Effector CD8-positive, alpha-beta T cell (primary cell): ENCODE measurements around the gene BMAL1.

ENCODE experiments used
- DNase-seq: peaks from one replicate; lab custom pipeline; 2025; lab: John Stamatoyannopoulos, UW

BMAL1 gene

DNA sequence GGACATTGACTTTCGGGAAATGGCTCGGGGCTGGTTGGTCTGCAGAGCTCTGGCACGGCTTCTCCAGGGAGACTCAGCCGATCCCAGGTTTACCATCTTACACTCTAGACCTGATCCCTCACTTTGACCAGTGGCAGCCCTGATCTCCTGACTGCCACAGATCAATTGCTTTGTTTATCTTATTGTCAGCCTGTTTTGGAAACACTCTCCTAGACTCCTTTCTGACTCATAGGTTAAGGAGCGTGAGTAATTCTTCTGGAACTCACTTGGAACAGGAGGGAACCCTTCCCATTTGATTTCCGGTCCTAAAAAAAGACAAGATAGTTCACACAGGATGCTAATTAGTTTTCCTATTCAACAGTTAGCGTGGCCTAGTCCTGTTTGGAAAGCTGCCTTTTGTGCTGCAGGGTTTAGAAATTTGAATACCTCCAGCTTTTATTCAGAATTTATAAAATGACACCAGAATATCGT is 16.0 kb upstream of the BMAL1 start:
- no peak for DNase-seq

DNA sequence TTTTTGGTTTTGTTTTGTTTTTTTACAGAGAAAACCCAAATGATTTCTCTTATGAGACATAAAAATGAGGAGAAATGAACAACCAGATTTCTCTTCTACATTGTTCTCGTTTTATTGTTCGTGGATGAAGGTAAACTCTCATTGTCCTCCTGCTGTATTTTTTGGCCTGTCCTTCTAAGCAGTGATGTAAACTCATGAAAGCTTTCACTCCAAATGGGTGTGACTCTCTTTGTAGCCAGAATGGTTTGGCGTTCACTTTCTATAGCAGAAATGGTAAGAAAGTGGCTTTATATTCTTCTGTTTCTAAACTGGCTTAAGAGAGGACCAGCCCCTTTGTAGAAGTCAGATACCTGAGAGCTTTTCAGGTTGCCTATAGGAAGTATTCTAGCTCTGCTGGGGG is 15.5 kb upstream of the BMAL1 start:
- no peak for DNase-seq

DNA sequence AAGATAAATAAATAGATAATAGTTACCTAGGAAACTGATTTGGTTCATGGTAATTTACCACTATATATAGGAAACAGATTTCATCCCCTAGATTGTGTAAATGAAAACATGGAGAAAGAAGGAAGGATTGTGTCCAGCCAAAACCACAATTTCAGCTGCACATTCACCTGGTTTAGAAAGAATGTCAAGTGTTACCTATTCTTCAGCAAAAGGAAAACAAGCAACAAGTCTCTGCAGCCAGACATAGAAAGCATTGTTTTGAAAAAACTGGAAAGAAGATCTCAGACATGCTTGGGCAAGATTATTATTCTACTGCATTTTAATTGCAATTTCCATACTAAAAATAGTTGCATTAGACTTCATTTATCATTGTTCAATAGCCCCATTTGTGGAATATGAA is 8.8 kb upstream of the BMAL1 start:
- no peak for DNase-seq

DNA sequence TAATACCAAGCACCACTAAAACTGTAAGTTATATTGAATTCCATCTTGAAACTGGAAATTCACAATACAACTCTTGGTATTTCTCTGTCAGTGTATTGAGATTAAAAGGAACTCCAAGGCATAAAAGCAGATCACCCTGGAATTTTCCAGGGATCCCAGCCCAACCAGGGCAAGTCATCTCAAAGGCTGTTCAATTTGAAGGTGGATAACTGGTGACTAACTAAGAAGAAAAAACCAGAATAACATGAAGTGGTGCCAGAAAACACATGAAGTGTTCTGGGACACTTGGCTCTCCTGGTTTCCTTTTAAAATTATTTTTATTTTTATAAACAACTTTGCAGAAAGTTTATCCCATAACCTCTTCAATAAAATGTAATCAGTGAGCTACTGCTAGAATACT is 7.8 kb upstream of the BMAL1 start:
- DNase-seq = no peak

DNA sequence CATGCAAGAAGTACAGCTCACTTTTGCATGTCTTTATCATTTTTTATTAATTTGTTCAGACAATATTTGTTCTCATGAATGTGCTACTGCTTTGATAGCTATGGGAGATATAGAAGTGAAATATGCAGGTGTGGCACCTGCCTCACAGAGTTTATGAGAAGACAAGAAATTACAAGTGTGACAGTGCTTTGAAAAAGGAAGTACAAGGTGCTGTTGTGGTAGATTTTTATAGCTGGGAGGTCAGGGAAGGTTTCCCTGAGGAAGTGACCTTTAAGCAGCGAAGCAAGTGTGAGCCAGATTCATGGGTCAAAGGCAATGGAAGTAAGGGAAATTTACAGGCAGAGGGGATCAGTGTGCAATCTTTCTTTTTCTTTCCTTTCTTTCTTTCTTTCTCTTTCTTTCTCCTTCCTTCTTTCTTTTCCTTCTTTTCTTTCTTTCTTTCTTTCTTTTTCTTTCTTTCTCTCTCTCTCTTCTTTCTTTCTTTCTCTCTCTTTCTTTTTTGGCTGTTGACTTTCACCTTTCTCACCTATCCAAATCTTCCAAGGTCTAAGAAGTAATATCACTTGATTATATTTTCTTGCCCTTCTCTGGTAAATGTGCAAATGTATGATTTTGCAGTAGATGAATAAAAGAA is 6.4 kb upstream of the BMAL1 start:
- DNase-seq = no peak

DNA sequence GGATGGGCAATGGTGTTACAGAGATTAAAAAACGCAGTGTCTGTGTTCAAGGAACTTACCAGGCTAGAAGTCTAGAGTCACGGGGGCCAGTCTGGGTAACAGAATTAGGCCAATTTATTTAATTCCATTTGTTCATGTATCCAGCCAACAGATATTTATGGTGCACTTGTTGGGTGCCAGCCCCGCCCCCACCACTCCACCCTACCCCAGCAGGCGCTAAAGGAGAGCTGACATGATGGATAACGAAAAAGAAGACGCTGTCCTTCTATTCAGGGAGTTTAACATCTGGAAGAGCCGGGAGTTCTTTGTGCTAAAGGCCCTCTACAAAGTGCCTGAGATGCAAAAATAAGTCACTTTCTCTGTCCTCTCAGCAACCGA is 1.1 kb upstream of the BMAL1 start:
- no peak for DNase-seq

DNA sequence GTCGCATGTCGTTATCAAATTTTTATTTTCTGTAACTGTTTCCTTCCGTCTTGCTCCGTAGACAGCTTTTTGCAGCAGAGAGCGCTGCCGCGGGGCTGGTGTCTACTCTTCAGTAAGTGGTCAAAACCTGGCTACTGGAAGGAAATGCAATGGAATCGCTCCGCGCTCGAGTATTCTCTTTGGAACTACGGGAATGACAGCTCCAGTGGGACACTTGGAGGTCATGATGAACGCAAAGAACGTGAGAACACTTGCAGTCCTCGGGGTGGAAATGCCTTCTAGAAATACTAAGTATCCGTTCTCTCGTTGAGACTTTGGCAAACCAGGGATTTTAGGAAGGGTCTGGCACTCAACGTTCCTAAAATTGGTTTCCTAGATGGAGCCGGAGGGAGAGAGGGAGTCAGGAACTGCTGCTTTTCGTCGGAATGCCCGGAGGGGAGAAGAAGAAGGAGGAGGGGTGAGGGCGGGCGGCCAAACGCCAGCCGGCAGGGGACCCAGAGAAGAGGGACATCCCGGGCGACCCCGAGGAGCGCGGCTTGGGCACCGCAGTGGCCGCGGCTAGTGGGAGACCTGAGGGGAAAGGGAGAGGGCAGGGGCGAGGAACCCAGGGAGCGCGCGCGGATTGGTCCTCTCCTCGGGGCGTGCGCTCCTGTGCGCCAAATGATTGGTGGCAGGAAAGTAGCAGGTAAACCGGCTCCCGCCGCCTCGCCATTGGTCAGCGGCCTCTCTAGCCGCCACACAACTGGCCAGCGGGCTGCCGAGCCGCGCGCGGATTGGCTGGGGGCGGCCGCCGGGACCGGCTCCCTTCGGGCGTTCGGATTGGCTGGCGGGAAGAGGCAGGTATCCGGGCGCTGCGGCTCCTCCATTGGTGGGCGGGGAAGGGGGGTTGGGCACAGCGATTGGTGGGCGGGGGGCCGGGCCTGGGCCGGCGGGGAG is 490 bp upstream of the BMAL1 start:
- peak; percentile 93 for DNase-seq

DNA sequence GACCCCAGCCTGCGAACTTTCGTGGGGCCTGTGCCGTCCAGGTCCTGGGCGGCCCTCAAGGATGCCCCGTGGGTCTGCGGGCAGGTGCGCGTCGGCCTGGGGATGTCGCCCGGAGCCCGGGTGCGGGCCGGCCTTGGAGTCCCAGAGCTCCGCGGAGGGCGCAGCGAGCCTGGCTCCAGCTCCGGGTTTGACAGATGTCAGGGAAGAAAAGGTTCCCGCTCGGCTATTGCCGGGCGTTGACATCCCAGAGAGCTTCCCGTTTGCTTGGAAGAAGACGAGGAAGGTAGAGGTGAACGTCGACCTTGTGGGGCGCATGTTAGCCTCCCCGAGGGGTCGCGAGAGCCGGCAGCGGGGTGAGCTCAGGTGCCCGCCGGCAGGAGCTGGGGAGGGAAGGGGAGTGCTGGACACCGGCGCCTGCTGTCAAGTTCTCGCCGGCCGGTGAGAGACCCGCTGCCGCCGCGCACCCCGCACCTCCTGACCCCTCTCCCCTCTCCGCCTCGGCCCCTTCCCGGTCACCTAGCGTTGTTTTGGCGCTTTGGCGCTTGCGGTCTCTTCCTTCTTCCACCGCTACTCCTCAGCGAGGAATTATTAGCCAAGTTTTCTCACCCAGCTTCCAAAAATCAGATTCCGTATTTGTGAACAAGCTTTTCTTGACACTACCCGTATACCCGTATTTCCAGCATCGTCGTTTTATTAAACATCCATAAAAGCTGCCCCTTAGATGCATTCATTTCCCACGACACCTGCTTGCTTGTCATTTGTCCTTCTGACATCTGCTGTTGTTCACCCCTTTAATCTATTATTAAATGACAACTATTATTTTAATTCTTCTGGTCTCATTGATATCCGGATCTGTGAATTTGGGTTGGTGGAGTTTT is 1.3 kb downstream of the BMAL1 start:
- no peak for DNase-seq

DNA sequence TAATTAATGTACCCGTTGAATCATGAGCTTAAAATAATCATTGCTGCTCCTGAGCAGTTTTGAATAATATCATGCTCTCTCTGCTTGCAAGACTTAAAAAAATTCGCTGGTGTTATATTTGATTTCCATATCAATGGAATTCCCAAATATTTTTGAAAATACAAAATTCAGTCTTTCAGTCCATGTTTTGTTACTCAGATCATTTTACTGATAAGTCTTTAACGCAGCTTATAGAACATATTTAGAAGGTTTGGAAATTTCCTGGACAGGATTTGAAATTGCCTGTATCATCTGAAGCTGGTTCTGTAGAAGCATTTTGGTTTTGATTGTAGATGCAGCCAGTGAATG is 1.9 kb downstream of the BMAL1 start:
- DNase-seq = no peak

DNA sequence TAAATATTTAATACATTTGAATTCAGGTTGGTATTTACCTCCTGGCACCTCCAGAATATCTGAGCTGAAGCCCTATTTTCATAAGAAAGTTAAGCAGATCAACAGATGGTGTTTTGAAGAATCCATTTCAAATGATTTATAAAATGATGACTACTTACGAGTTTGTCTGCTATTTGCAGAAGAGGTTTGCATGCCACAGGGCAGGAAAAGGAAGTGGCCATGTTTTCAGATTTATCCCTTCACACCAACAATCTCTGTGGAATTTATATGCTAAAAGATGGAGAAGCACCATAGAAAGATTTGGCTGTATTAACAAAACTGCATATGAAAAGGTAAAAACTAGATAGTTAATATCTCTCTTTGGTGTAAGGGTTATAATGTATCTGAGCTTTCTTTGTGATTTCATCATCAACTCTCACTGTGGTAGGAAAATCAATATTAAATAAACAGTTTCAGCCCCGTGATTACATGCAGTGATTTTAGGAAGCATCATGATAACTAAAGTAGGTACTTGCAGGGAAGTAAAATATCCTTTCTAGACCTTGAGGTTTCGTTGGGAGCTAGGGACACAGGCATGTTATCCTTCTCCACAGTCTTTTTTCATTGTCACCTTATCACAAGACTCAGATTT is 2.6 kb downstream of the BMAL1 start:
- DNase-seq = no peak

DNA sequence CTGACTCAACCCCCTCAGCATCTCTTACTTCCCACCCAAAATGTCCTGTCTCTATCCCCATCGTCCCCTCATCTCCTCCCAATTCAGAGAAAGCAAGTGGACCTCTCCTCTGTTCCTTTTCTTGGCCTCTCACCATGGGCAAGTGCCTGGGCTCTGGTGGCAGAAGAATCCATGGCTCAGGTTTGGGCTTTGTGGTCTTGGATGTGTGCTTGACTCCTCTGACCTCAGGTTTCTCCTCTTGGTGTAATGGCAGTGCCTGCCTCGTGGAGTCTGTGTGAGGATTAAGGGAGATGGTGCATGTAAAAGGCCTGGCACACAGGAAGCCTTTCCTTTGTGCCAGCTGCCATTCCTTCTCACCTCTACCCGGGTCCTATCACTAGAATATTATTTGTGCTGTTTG is 3.2 kb downstream of the BMAL1 start:
- no peak for DNase-seq

DNA sequence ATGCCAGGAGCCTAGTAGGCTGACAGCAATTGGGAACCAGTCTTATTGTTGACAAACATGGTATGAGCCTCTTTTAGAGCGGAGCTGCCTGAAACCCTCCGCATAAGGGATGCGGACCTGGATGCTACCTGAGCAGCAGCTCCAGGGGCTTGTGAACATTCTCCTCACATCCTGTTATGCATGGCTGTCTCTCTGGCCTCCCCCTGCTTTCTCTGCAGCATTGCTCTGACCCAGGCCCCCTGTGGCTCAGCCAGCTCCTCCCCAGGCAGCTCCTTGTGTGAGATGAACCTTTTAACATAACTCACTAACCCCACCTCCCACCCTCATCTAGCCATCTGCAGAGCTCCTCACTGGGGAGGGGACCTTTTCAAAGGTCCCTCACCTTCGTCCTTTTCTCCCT is 6.0 kb downstream of the BMAL1 start:
- DNase-seq = no peak

DNA sequence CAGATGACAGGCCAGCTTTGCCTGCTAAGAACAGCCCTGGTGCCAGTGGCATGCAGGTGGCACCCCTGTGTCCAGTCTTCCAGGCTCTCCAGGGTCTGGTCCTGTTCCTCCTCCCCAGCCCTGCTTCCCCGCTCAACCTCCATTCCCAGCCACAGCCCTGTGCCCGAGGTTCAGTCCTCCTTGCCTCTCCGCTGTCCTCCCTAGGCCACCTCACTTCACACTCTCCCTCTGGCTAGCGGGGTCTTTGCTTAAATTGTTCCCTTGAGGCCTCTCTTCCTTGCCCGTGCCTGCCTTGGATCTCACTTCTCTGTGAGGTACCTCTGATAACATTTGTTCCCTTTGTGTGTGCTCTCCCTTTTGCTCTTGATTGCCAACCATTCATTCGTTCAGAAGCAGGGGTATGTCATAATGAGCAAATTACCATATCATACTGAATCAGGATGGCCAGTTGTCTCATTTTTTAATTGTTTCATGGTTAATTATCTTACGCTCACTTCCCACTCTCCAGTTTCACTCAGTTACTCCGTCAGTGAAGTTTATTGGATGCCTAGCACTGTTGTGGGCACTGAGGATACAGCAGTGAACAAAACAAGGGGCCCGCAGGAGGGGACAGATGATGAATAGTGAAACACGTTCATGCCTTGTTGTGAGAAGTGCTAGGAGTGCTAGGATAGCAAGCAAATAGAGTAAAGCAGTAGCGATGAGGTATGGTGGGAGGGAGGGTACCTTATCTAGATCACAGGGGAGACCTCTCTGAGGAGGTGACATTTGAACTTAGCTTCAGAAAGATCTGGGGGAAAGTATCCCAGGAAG is 7.4 kb downstream of the BMAL1 start:
- DNase-seq = no peak

DNA sequence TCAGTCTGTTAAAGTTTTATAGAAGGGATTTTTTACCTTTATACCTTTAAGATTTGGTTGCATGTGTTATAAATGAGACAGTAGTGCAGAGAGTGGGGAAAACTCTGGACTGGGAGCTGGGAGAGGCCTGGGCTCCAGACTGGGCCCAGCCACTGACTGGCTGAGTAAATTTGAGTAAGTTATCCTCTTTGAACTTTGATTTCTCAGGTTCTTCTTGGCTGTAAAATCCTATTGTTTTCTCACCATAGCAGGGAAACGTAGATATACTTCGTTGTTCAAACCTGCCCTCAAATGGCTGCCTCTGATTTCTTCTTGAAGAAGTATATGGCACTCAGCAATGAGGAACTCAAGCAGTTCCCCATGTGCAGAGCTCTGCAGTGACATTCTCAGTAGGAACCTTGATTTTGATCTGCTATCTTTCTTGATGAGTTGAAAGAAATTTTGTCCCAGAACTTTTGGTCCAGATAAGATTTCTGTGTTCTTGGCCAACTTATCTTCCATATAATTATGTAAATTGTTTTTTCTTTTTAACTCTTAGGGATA is 8.8 kb downstream of the BMAL1 start:
- DNase-seq = no peak

DNA sequence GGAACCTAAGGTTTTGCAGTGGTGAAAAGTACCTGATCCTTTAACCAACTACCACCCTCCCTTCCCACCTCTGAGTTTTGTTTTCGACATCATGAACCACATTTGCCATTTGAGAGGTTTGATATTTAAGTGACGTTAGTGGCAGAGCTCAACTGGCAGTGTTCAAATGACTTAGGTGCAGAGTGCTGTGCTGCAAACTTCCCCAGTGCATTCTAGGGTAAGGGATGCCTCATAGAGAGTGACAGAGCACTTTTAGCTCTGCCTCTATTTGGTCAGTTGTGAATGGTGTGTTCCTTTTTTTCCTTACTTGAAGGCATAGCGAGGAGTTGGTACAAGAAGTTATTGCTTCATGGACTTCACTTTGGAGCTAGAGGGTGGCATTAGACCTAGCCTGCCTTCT is 9.4 kb downstream of the BMAL1 start:
- DNase-seq = no peak

DNA sequence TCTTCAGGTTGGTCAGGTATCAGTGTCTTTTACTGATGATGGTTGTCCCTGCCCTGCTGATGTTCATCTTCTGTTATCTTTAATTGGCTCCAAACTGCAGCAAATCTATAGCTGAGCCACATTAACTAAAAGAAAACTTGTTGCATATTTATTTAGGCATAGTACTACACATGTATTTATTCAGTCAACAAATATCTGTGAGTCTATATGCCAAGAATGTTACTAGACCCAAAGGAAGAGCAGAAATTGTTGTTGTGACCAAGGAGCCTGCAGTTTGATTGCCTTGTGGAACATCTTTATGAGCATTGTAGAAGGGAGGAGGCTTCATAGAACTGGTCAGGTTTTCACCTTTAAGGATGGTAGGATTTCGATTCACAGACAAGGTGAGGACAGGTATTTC is 10.1 kb downstream of the BMAL1 start:
- DNase-seq = no peak

DNA sequence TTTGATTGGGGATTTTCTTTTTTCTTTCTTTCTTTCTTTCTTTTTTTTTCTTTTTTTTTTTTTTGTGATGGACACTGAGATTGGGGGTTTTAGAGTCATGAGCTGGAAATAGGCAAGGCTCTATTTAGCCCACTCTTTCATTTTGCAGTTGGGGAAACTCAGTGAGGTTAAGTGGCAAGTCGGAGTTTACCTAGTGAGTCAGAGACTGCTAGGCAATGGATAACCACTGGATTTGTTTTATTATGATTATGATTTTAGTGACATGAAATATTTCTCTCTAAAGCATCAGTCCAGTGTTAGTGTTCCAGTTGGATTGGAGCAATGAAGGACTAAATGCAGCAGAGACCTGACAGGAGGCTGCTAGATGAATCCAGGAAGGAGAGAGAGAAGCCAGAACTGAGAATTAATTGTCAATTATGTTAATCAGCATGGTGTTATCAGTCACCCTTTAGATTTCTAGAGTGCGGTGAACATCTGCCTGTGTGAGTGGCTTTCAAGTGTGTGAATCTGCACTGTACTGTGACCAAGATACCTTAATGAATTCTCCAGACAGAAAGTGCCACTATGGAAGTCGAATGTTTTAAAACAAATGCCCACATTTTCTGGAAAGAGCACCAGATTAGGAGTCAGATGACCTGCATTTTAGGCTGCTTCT is 10.9 kb downstream of the BMAL1 start:
- DNase-seq = no peak

DNA sequence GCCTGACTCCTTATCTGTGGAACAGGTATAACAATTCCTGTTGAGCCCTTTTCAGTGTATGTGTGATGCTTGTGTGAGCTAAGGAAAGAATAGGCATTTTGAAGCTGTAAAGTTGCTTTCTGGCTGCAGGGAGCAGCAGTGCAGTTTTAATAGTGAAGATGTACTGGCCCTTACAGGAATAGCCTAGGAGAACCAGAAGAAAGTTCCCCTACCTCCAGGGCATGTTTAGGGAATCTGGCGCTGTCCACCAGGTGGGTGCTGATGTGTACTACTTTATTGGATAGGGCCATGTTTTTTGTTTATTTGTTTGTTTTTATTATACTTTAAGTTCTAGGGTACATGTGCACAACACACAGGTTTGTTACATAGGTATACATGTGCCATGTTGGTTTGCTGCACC is 11.5 kb downstream of the BMAL1 start:
- no peak for DNase-seq

DNA sequence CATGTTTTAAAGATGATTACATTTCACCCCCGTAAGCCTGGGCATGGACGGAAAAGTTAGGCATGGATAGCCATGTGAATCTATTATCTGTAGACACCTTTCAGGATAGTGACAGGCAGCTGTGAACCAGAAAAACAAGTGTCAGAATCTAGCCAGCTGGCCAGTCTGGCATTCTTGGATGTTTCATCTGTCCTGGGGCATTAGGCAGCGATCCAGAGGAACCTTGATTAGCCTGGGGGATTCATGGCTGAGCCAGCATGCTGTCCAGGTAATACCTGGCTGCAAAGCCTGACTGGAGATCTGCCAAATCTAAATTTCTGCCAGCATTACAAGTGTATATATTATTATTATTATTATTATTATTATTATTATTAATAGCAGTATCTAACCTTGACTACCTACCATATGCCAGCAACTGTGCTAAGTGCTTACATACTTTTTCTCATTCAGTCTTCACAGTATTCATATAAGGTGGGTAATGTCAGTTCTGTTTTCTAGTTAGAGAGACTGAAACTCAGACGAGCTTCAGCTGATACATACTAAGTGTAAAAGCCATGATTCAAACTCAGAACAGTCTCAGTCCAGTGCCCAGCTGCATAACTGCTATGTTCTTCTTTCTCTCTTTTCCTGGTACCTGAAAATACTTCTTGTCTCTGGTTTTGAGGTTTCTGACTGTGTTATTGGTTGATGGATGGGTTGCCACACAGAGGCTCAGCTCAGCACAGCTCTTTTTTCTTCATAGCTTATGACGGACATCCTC is 12.8 kb downstream of the BMAL1 start:
- no peak for DNase-seq

DNA sequence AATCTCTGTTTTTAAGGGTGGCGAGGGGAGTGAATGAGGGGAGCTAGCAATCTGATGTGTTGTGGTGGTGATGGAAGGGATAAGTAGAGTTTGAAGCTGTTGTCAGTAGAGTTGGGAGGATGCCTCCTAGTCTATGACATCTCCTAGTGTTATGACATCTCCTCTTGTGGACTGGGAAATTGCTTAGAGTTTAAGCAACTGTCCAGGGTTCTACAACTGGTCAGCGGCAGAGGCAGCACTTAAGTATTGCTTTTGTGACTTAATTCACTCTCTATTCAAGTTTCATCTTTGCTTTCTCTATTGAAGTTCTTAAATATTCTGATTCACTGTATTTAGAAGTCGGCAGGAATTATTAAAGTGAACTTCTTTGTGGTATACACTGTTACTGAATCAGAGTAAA is 13.8 kb downstream of the BMAL1 start:
- DNase-seq = no peak
